ENCODE measurements around the gene CISD2. TPM values are rescaled to one million over a fixed set of nuclear protein-coding genes. Genes with fewer than 3 reads are reported as not detected.
"Not testable (repeated sequence)": the region's sequence is repeated elsewhere in the genome, so short reads cannot be mapped to it uniquely, and the experiment has no call there.

Gene CISD2
- total and polyA plus RNA-seq, 2 of the 4 experiments (the other 2 are of a cell fraction) = 7.0 to 14.4 TPM

DNA sequence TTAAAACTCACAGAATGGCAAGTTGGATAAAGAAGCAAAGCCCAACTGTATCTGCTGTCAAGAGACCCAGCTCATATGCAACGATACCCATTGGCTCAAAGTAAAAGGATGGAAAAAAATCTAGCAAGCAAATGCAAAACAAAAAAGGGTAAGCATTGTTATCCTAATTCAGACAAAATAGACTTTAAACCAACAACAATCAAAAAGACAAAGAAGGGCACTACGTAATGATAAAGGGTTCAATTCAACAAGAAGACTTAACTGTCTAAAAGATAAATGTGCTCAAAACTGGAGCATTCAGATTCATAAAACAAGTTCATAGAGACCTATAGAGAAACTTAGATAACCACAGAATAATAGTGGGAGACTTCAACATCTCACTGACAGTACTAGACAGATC lies 69.3 kb downstream of the CISD2 start:
- H3K27me3 ChIP-seq (ENCODE audit: control insufficient read depth, insufficient read depth, low read length); H2AK5ac ChIP-seq (ENCODE audit: low read depth, low read length); H3K36me3 ChIP-seq (ENCODE audit: control insufficient read depth, insufficient read depth, low read length); intact Hi-C loops (cut with micrococcal nuclease); H4K8ac ChIP-seq (ENCODE audit: low read depth in 2 of 2, low read length in 2 of 2); H3K79me1 ChIP-seq (ENCODE audit: low read depth in 1 of 2, low read length in 2 of 2); dilution Hi-C loops (cut with HindIII; ENCODE audit: low sequenced_read_pairs, unreplicated experiment); BruUV-seq (replicated peaks); H3K9me3 ChIP-seq (ENCODE audit: control insufficient read depth, insufficient read depth, low read length); H3K4me3 ChIP-seq (ENCODE audit: insufficient read depth, low read depth, low read length); H2BK20ac ChIP-seq (ENCODE audit: low read depth, low read length); DNase-seq; H3K23ac ChIP-seq (ENCODE audit: low read depth, low read length); H2BK15ac ChIP-seq (ENCODE audit: low read depth, low read length); ATAC-seq (ENCODE audit: low read depth); H3K4ac ChIP-seq (ENCODE audit: low read depth, low read length); H3K9ac ChIP-seq (ENCODE audit: low read depth, low read length); POLR2A ChIA-PET (ENCODE audit: unreplicated experiment); H3K14ac ChIP-seq (replicated peaks; ENCODE audit: low read depth, low read length); H2BK5ac ChIP-seq (ENCODE audit: low read depth, low read length, poor library complexity, severe bottlenecking); H3K9me1 ChIP-seq (ENCODE audit: insufficient read depth, low read length); H2AFZ ChIP-seq (replicated peaks; ENCODE audit: low read length, poor library complexity); H2BK120ac ChIP-seq (ENCODE audit: low read depth, low read length); H2AK9ac ChIP-seq (replicated peaks; ENCODE audit: low read depth, low read length, poor library complexity); H3K4me2 ChIP-seq (ENCODE audit: low read depth, low read length); H3K4me1 ChIP-seq (ENCODE audit: control insufficient read depth, insufficient read depth, low read length); H4K20me1 ChIP-seq (ENCODE audit: insufficient read depth, low read length); H4K91ac ChIP-seq (ENCODE audit: insufficient read depth, low read depth, low read length); H3K56ac ChIP-seq (ENCODE audit: extremely low read depth, insufficient read depth, low read length); CTCF ChIA-PET; in situ Hi-C loops (cut with MboI; ENCODE audit: low sequenced_read_pairs); H3K18ac ChIP-seq (ENCODE audit: low read depth, low read length); H4K5ac ChIP-seq (ENCODE audit: low read depth, low read length); H3K27ac ChIP-seq (ENCODE audit: insufficient read depth, low read length): not testable (repeated sequence)
- no CpG with 5 or more reads among the region's 2 CpGs for WGBS, 2 experiments (ENCODE audit: extremely low coverage in 2 of 2, insufficient read length in 1 of 2)

Small RNA genes lying within 50 kb of the gene (microRNA-seq; reads per million reads assigned to microRNA genes)
- gene RNU7-151P (ENCODE audit: insufficient read depth, insufficient read length) = not detected

Small RNA genes lying within 50 kb of the gene (small RNA-seq; reads per million reads assigned to genes)
- 0 reads per million in 5 experiments for gene RNU7-151P

Other genes with a start within 250 kb of the CISD2 start
- 17.2 and 18.3 TPM in 2 replicates for gene MANBA, start 108.0 kb upstream of the CISD2 start, total RNA-seq (2012; rRNA removed)
- 10.4 and 11.5 TPM in 2 replicates for gene MANBA, start 108.0 kb upstream of the CISD2 start, polyA plus RNA-seq (2012; rRNA removed)
- gene UBE2D3, start 41.4 kb upstream of the CISD2 start, total RNA-seq (2012; rRNA removed) = 387 and 407 TPM in 2 replicates
- gene UBE2D3, start 41.4 kb upstream of the CISD2 start, polyA plus RNA-seq (2012; rRNA removed) = 233 and 259 TPM in 2 replicates
- 0.18 and 0.28 TPM in 2 replicates for gene SLC9B1, start 150.7 kb downstream of the CISD2 start, total RNA-seq (2012; rRNA removed)
- 0.07 TPM in 1 of 2 replicates, not detected in the other for gene SLC9B1, start 150.7 kb downstream of the CISD2 start, polyA plus RNA-seq (2012; rRNA removed)
- gene SLC9B2, start 207.8 kb downstream of the CISD2 start, total RNA-seq (2012; rRNA removed) = 9.0 and 11.4 TPM in 2 replicates
- gene SLC9B2, start 207.8 kb downstream of the CISD2 start, polyA plus RNA-seq (2012; rRNA removed) = 5.5 and 5.7 TPM in 2 replicates
- 36.4 and 52.2 TPM in 2 replicates for gene BDH2, start 230.8 kb downstream of the CISD2 start, total RNA-seq (2012; rRNA removed)
- gene BDH2, start 230.8 kb downstream of the CISD2 start, polyA plus RNA-seq (2012; rRNA removed) = 38.8 and 49.7 TPM in 2 replicates